Measurements from ENCODE around the gene SNAPC2. TPM values are rescaled to one million over a fixed set of nuclear protein-coding genes. Genes with fewer than 3 reads are reported as not detected.

The SNAPC2 gene
- total RNA-seq, 2 donors from 2014 or later, result 14.1 to 16.5 TPM

Other genes starting within 250 kb of the SNAPC2 start
- gene MCEMP1, start 243.2 kb upstream of the SNAPC2 start, total RNA-seq, result 1 to 10 TPM in 1 of 2 donors, under 1 TPM in 1; 0.70 to 1.5 TPM
- gene TRAPPC5, start 239.5 kb upstream of the SNAPC2 start, total RNA-seq, result 10 to 100 TPM; 55.0 to 58.3 TPM
- not detected for gene FCER2, start 218.2 kb upstream of the SNAPC2 start, total RNA-seq
- under 1 TPM in 1 of 2 donors, not detected in 1; 0.55 TPM for gene CLEC4G, start 188.2 kb upstream of the SNAPC2 start, total RNA-seq
- gene CD209, start 172.8 kb upstream of the SNAPC2 start, total RNA-seq, result 1 to 10 TPM in 1 of 2 donors, under 1 TPM in 1; 0.59 to 4.3 TPM
- gene CLEC4M, start 157.1 kb upstream of the SNAPC2 start, total RNA-seq, result not detected
- gene EVI5L, start 90.1 kb upstream of the SNAPC2 start, total RNA-seq, result 10 to 100 TPM; 14.2 to 17.4 TPM
- gene PRR36, start 45.9 kb upstream of the SNAPC2 start, total RNA-seq, result not detected
- gene LRRC8E, start 31.8 kb upstream of the SNAPC2 start, total RNA-seq, result 1 to 10 TPM; 1.5 to 2.1 TPM
- gene MAP2K7, start 16.5 kb upstream of the SNAPC2 start, total RNA-seq, result 10 to 100 TPM; 12.0 to 14.4 TPM
- gene TGFBR3L, start 5.5 kb upstream of the SNAPC2 start, total RNA-seq, result 10 to 100 TPM; 22.1 to 26.7 TPM
- 1 to 10 TPM; 1.7 to 4.2 TPM for gene CTXN1, start 5.8 kb downstream of the SNAPC2 start, total RNA-seq
- gene TIMM44, start 23.3 kb downstream of the SNAPC2 start, total RNA-seq, result 10 to 100 TPM; 49.1 to 64.1 TPM
- gene ELAVL1, start 85.3 kb downstream of the SNAPC2 start, total RNA-seq, result 10 to 100 TPM; 31.0 to 37.4 TPM
- gene CCL25, start 132.4 kb downstream of the SNAPC2 start, total RNA-seq, result not detected
- gene FBN3, start 229.3 kb downstream of the SNAPC2 start, total RNA-seq, result not detected